GM12874 (cell line): Measurements from ENCODE around the gene ZFAND6.

Source experiments
- CTCF ChIP-seq: IDR thresholded peaks from 2 replicates; pipeline ENCODE4 v1.5.1; 2011; ENCODE audit warnings: low read depth, mild to moderate bottlenecking, control low read depth, low read length, moderate library complexity; ENCODE audit not compliant: insufficient read depth

The ZFAND6 gene

GRCh38 chr15:80123034-80123433 is 63.6 kb downstream of the ZFAND6 start:
- TF ChIP-seq CTCF, result no peak

- no peak for TF ChIP-seq CTCF
These were observed 68.4 kb downstream of the ZFAND6 start for GRCh38 chr15:80127911-80128310.

GRCh38 chr15:80132382-80132781 is 72.9 kb downstream of the ZFAND6 start:
- no peak for TF ChIP-seq CTCF

GRCh38 chr15:80136854-80137253 is 77.4 kb downstream of the ZFAND6 start:
- TF ChIP-seq CTCF, result no peak

GRCh38 chr15:80138961-80139360 is 79.5 kb downstream of the ZFAND6 start:
- TF ChIP-seq CTCF, result no peak

GRCh38 chr15:80140909-80141308 is 81.4 kb downstream of the ZFAND6 start:
- TF ChIP-seq CTCF, result no peak

GRCh38 chr15:80141916-80142598 is 82.6 kb downstream of the ZFAND6 start:
- no peak for TF ChIP-seq CTCF
